ENCODE data around the gene SPATA25.

GRCh38 chr20:45913116-45913515, 25.7 kb upstream of the SPATA25 start:
- TF ChIP-seq EZH2 (IDR thresholded peaks at IDR 0.05; ENCODE audit: low read length) (no peak), CTCF (optimal IDR thresholded peaks at IDR 0.05 in 1 of 3, IDR thresholded peaks at IDR 0.05 in 1 of 3, conservative IDR thresholded peaks at IDR 0.05 in 1 of 3; ENCODE audit: extremely low read depth in 1 of 3, insufficient read depth in 2 of 3, low read length in 3 of 3) (no peak)
